ENCODE results near the gene RBPJ. TPM values are rescaled to one million over a fixed set of nuclear protein-coding genes. Genes with fewer than 3 reads are reported as not detected.

RBPJ gene
- total RNA-seq, 6 experiments from 2014 or later: 12.0 to 29.3 (median 19.6) TPM

DNA sequence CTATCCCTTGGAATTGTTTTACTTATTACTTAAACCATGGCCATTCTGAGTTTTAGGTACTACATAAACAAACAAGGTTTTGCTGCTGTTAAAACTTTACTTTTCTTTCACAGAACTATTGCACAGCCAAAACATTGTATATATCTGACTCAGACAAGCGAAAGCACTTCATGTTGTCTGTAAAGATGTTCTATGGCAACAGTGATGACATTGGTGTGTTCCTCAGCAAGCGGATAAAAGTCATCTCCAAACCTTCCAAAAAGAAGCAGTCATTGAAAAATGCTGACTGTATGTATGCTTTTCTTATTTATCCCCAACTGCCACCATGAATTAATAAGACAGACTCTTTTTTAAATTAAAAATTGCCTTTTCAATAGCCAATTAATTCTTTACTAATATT, 99.6 kb downstream of the RBPJ start:
- intact Hi-C loops (cut with DNase I): no loop called here
- no peaks in the 10 kb centered on the region for H3K27me3 ChIP-seq
- TF ChIP-seq CTCF (IDR thresholded peaks at IDR 0.05) (no peak), POLR2A (IDR thresholded peaks at IDR 0.05) (no peak)
- no peak overlapping the region for H3K4me3 ChIP-seq
- H3K27ac ChIP-seq: no peak overlapping the region
- WGBS (ENCODE audit: insufficient coverage, low coverage, low lambda C conversion rate, missing lambda C conversion rate): 100% methylated on average over 2 of the region's 2 CpGs
- DNase-seq (no peak), ATAC-seq (no peak)
- no peaks in the 10 kb centered on the region for H3K9me3 ChIP-seq
- no peaks in the 10 kb centered on the region for H3K4me1 ChIP-seq
- H3K36me3 ChIP-seq: peaks cover 0 to 19% (median 4%) of the 10 kb centered on the region in 4 donors

DNA sequence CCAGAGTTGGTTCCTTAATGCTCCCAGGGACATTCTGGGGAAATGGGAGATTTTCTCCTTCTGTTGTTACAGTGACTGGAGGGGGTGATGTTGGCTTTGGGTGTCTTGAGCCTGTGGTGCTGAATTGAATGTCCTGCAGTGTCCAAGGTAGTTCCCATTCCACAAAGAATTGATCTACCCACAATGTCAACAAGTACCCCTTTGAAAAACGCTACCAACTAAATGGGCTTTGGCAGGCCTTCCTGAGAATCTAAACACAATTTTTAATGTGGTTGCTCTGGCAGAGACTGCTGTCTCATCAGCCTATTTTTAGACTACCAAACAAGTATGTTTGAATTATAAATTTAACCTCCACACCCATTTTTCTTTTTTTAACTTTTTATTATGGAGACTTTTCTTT, 100.1 kb downstream of the RBPJ start:
- TF ChIP-seq POLR2A (IDR thresholded peaks at IDR 0.05): no peak
- ATAC-seq: no peak
- no peak for DNase-seq
- Histone ChIP-seq H3K4me1 (no peaks in the 10 kb centered on the region), H3K27me3 (no peaks in the 10 kb centered on the region), H3K4me3 (no peak overlapping the region), H3K27ac (no peak overlapping the region), H3K9me3 (no peaks in the 10 kb centered on the region), H3K36me3 (peaks cover 0 to 22% (median 4%) of the 10 kb centered on the region in 4 donors)
- WGBS (ENCODE audit: insufficient coverage, low coverage, low lambda C conversion rate, missing lambda C conversion rate): 18% methylated on average over 1 of the region's 1 CpG
- intact Hi-C loops (cut with DNase I): no loop called here

- Histone ChIP-seq H3K9me3 (no peaks in the 10 kb centered on the region), H3K27me3 (no peaks in the 10 kb centered on the region), H3K27ac (no peak overlapping the region), H3K36me3 (peaks cover 0 to 22% (median 4%) of the 10 kb centered on the region in 4 donors), H3K4me3 (no peak overlapping the region), H3K4me1 (no peaks in the 10 kb centered on the region)
- no peak for ATAC-seq
- intact Hi-C loops (cut with DNase I): no loop called here
- TF ChIP-seq CTCF (IDR thresholded peaks at IDR 0.05) (no peak), POLR2A (IDR thresholded peaks at IDR 0.05) (no peak)
- no peak for DNase-seq
- 84% methylated on average over 2 of the region's 2 CpGs for WGBS (ENCODE audit: insufficient coverage, low coverage, low lambda C conversion rate, missing lambda C conversion rate)
Measured at GRCh38 chr4:26424153-26424552, 103.3 kb downstream of the RBPJ start.

GRCh38 chr4:26424838-26425237, 104.0 kb downstream of the RBPJ start:
- Histone ChIP-seq H3K9me3 (no peaks in the 10 kb centered on the region), H3K4me1 (no peaks in the 10 kb centered on the region), H3K27me3 (no peaks in the 10 kb centered on the region), H3K36me3 (peaks cover 0 to 22% (median 4%) of the 10 kb centered on the region in 4 donors), H3K4me3 (no peak overlapping the region), H3K27ac (no peak overlapping the region)
- WGBS (ENCODE audit: insufficient coverage, low coverage, low lambda C conversion rate, missing lambda C conversion rate): 100% methylated on average over 3 of the region's 3 CpGs
- no peak for ATAC-seq
- TF ChIP-seq CTCF (IDR thresholded peaks at IDR 0.05) (peak in 2 of 4 donors; percentile 7 to 12), POLR2A (IDR thresholded peaks at IDR 0.05) (no peak)
- DNase-seq: no peak
- intact Hi-C loops (cut with DNase I): no loop called here

GRCh38 chr4:26425953-26426352, 105.1 kb downstream of the RBPJ start:
- H3K9me3 ChIP-seq: no peaks in the 10 kb centered on the region
- ATAC-seq: no peak
- H3K4me1 ChIP-seq: no peaks in the 10 kb centered on the region
- intact Hi-C loops (cut with DNase I): no loop called here
- no peak for TF ChIP-seq POLR2A (IDR thresholded peaks at IDR 0.05)
- TF ChIP-seq CTCF (IDR thresholded peaks at IDR 0.05): no peak
- H3K27me3 ChIP-seq: no peaks in the 10 kb centered on the region
- H3K4me3 ChIP-seq: no peak overlapping the region
- WGBS (ENCODE audit: insufficient coverage, low coverage, low lambda C conversion rate, missing lambda C conversion rate): 88% methylated on average over 1 of the region's 1 CpG
- H3K27ac ChIP-seq: no peak overlapping the region
- peaks cover 0 to 29% (median 4%) of the 10 kb centered on the region in 4 donors for H3K36me3 ChIP-seq
- DNase-seq: no peak
